ENCODE results near the gene GRHL3. TPM values are rescaled to one million over a fixed set of nuclear protein-coding genes. Genes with fewer than 3 reads are reported as not detected.
"Not testable (repeated sequence)": the region's sequence is repeated elsewhere in the genome, so short reads cannot be mapped to it uniquely, and the experiment has no call there.

Gene GRHL3
- total RNA-seq: not detected in 2 replicates

- no peak for DNase-seq
These were observed at the start of gene GRHL3 for GRCh38 chr1:24319312-24319863. Gene GRHL3 (plus strand): TSS chr1:24319357. CDS start chr1:24319552, 195 bp downstream.

DNA sequence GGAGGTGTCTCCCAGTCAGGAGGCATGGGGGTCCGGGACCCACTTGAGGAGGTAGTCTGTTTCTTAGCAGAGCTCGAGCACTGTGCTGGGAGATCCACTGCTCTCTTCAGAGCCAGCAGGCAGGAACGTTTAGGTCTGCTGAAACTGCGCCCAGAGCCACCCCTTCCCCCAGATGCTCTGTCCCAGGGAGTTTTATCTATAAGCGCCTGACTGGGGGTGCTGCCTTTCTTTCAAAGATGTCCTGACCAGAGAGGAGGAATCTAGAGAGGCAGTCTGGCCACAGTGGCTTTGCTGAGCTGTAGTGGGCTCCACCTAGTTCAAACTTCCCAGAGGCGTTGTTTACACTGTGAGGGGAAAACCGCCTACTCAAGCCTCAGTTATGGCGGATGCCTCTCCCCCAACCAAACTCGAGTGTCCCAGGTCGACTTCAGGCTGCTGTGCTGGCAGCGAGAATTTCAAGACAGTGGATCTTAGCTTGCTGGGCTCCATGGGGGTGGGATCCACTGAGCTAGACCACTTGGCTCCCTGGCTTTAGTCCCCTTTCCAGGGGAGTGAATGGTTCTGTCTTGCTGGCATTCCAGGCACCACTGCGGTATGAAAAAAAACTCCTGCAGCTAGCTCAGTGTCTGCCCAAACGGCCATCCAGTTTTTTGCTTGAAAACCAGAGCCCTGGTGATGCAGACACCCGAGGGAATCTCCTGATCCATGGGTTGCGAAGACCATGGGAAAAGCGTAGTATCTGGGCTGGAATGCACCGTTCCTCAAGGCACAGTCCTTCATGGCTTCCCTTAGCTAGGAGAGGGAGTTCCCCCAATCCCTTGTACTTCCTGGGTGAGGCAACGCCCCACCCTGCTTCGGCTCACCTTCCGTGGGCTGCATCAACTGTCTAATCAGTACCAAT, 44.7 kb upstream of the GRHL3 start:
- not testable (repeated sequence) for DNase-seq

DNA sequence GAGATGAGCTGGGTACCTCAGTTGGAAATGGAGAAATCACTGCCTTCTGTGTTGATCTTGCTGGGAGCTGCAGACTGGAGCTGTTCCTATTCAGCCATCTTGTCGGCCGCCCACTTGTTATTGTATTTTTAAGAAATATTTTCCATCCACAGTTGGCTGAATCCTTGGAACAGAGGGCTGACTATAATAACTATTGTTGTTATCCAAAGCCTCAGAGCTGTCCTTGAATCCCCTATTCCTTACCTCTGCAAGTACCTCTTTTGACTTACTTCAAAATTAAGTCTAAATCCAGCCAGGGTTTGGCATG, 44.1 kb upstream of the GRHL3 start:
- DNase-seq: no peak

- no peak for DNase-seq
These were observed 43.6 kb upstream of the GRHL3 start for GRCh38 chr1:24275510-24275909.

DNA sequence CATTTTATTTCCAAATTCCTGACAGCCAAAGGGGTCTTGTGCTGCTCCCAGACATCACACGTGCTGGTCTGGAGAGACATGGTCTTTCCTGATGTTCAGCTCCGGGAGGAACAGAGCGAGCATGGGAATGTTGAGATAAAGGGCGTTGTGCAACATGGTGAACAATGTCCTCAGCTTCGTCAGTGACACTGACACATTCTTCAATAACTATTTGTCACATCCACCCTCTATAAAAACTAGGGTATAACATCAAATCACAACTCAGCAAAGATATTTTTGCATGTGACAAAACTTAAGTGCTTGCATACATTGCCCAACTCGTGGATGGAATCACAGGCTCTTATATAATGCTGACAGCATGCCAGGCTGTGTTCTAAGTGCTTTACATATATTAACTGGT, 42.4 kb upstream of the GRHL3 start:
- DNase-seq: no peak

GRCh38 chr1:24277420-24278169, 41.6 kb upstream of the GRHL3 start:
- no peak for DNase-seq

DNA sequence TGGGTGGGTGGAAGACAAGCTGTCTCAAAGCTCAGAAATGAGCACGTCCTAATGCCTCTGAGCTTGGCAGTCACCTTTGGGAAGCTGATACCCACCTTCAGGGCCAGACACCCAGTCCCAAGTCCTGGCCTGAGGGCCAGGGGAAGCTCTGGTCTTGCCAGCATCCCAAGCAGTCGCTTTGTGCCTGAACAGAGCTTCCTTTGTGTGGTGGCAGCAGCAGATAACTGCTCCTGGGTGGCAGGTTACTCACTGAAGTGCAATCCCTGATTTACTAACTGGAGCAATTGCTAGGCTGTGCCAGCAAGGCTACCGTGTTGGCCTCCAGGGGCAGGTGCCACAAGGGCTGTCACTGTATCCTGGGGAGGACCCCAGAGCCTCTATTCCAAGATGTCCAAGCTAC, 40.4 kb upstream of the GRHL3 start:
- DNase-seq: no peak

DNA sequence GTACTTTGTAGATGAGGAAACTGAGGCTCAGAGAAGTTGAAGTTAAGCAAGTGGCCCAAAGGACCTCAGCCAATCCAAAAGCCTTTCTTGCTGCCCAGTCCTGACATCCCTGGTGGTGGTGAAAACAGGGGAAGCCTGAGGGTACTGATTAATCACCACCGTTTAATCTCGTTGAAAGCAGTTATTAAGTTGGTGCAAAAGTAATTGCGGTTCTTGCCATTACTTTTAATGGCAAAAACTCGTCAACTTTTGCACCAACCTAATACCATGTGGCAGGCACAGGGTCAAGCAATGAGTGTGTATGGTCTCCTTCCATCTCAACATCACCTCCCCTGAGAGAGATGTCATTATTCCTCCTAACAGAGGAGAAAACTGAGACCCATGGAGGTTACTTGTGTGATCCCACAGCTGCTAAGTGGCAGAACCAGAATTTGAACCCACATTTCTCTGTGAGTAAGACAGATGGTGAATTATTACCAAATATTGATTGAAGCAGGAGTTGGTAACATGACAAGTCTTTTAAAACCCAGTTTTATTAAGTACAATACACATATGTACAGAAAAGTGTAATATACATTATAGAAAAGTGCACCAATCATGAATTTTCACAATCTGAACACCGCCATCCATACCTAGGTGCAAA, 39.4 kb upstream of the GRHL3 start:
- no peak for DNase-seq

- DNase-seq: no peak
These were observed 37.6 kb upstream of the GRHL3 start for GRCh38 chr1:24281591-24281990.

GRCh38 chr1:24282491-24282890, 36.7 kb upstream of the GRHL3 start:
- DNase-seq: no peak

DNA sequence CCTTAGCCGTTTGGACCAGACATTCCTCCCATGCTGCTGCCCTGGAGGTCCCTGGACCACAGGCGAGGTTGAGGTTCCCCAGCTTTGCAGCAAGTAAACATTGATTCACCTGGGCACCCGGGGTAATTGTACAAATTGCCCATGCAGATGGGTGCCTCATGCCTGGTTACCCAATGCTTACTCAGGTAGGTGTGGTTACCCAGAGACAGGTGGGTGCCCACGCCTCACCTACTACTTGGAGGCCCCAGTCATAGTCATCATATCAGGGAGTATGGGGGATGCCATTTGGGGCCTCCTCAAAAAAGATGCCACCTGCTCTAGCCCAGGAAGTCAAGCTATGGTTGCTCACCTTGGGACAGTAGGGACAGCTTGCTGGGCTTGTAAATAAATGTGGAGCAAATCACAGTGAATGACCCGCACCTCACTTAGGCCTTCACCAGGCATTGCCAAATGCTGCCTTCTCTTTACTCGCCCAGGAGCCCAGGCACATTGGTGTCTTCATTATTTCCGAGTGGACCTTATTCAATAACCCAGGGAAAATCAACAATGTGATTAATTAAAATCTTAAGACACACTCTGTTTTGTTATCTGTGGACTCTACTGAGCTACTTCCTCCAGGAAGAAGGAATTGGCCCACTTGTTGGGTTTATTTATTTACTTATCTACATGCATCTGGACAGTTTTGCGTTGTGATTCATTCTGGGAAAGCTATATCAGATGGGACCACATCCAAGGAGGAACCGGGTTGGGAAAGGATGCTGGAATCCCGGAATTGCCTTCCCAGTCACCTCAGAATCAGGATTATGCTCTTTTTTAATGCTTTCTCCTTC, 35.6 kb upstream of the GRHL3 start:
- DNase-seq: peak; percentile 79

GRCh38 chr1:24284156-24284471, 35.0 kb upstream of the GRHL3 start:
- no peak for DNase-seq

- no peak for DNase-seq
These were observed 33.9 kb upstream of the GRHL3 start for GRCh38 chr1:24285231-24285630.

DNA sequence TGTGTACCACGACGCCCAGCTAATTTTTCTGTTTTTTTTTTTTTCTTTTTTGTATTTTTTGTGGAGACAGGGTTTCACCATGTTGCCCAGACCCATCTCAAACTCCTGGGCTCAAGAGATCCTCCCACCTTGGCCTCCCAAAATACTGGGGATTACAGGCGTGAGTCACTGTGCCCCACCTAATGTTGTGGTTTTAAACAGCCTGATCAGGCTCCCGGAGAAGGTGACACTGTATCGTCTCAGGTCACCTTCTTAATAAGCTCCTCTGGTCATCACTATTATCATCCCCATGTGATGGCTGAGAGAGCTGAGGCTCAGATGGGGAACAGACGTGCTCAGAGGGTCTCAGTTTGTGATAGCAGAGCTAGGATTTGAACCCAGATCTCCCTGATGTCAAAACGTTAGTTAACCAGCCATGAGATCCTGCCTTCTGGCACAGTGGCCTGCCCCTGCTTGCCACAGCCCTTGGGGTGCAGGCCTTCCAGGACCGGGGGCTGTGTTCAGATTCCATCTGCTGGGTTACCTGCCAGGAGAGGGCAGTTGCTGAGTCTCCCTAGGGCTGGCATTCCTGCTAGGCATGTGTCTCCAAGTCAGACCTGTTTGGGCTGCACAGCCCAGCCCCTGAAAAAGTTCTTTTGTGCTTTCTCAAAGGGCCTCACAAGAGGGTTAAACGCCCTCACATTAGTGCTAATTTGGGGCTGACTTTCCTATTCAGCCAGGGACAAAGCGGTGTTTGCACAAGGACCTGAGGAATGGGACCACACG, 32.7 kb upstream of the GRHL3 start:
- no peak for DNase-seq

DNA sequence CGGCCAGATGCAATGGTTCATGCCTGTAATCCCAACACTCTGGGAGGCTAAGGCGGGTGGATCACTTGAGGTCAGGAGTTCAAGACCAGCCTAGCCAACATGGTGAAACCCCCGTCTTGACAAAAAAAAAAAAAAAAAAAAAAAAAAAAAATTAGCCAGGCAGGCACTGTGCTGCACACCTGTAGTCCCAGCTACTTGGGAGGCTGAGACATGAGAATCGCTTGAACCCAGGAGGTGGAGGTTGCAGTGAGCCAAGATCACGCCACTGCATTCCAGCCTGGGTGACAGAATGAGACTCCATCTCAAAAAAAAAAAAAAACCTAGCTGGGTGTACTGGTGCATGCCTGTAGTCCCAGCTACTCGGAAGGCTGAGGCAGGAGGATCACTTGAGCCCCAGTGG, 31.4 kb upstream of the GRHL3 start:
- DNase-seq: not testable (repeated sequence)

DNA sequence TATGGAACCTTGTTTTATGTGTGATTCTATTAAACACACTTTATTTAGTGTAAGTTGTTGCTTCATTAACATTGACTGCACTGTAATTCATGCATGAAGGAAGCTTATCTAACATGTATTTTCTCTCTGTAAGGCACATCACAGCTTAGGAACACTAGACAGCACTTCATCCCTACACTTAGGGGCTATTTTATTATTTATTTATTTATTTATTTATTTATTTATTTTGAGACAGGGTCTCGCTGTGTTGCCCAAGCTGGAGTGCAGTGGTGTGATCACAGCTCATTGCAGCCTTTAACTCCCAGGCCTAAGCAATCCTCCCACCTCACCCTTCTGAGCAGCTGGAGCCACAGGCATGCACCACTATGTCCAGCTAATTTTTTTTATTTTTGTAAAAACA, 30.7 kb upstream of the GRHL3 start:
- no peak for DNase-seq

- DNase-seq: peak; percentile 86
These were observed 29.1 kb upstream of the GRHL3 start for GRCh38 chr1:24289937-24290595.

DNA sequence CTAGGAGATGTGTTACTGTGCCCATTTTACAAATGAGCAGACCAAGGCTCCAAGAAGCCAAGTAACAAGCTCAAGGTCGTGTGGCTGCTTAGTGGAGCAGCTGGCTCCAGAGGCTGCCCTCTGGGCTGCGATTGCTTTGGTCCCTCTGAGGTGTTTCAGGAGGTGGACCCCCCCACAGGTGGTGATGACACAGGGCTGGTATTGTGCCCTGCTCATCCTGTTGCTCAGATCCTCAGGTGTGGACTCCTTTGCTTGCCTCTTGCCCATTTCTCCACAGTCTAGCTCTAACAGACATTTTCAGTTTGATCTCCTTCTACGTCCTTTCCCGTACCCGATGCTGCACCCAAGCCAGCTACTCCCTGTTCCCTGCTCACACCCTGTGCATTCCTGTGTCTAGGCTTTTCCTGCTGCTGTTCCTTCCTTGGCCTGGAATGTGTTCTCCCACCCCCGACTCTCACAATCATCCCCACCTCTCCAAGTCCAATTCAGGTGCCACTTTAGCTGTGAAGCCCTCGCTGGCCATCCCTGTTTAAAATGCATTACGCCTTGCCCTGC, 28.1 kb upstream of the GRHL3 start:
- DNase-seq: no peak

DNA sequence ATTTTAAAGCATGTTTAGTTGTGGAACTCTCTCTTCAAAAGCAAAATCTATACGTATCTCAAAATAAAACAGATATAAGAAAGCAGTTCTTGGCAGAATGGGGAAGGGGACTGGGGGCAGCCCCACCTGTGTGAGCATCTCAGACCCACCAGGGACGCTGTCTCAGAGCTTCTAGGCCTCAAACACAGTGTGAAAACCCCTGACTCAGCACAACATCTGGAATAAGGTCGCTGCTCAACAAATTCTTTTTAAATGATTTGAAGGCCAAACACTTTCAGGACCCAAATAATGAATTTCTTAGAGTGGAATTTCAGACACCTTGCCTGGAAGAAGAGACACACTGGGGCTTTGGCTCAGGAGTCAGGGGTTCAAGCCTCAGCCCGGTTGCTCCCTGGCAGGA, 27.1 kb upstream of the GRHL3 start:
- DNase-seq: no peak

GRCh38 chr1:24292887-24293286, 26.3 kb upstream of the GRHL3 start:
- no peak for DNase-seq
